Vagina (tissue), 2 donors: ENCODE measurements around the gene DTX3L.

Source experiments
- CTCF ChIP-seq, 3 experiments: fragments of 450-650 bp in 2 of 3; fragments of 200-600 bp in 1 of 3; sonication (generic) in 1 of 3; IDR thresholded peaks; one replicate each; pipeline ENCODE4 v1.5.1; 2017 to 2019; ENCODE audit warnings: antibody characterized with exemption in 3 of 3, mild to moderate bottlenecking in 2 of 3, moderate library complexity in 2 of 3
- POLR2A ChIP-seq, 2 donors: fragments of 450-650 bp; IDR thresholded peaks; one replicate each; pipeline ENCODE4 v1.6.1; 2017; ENCODE audit warnings: antibody characterized with exemption in 2 of 2, mild to moderate bottlenecking in 2 of 2, moderate library complexity in 2 of 2
- POLR2AphosphoS5 ChIP-seq, 2 donors: sonication (generic); formaldehyde crosslinking; IDR thresholded peaks; one replicate each; pipeline ENCODE4 v1.9.0; 2017; ENCODE audit warnings: antibody characterized with exemption in 2 of 2, mild to moderate bottlenecking in 2 of 2, low read depth in 1 of 2; ENCODE audit not compliant: insufficient read depth in 1 of 2

- TF ChIP-seq CTCF (IDR thresholded peaks at IDR 0.05) = no peak
- TF ChIP-seq POLR2A (IDR thresholded peaks at IDR 0.05) = no peak
- no peak for TF ChIP-seq POLR2AphosphoS5 (IDR thresholded peaks at IDR 0.05; ENCODE audit: insufficient read depth in 1 of 2, low read depth in 1 of 2)
Measured at GRCh38 chr3:122533480-122533879, 30.7 kb upstream of the DTX3L start.
